Astrocyte (in vitro differentiated cells and primary cell): ENCODE measurements around the gene TOMM70.

Source experiments
- CTCF ChIP-seq: IDR thresholded peaks from 2 replicates; pipeline ENCODE4 v1.5.1; 2011; ENCODE audit warnings: low read depth, mild to moderate bottlenecking, inconsistent platforms, low read length, moderate library complexity; ENCODE audit not compliant: insufficient read depth
- EZH2 ChIP-seq: IDR thresholded peaks from 2 replicates; pipeline ENCODE4 v1.6.1; 2012; ENCODE audit warnings: mild to moderate bottlenecking, low read length, inconsistent platforms; ENCODE audit not compliant: insufficient read depth

- TF ChIP-seq CTCF: no peak
- TF ChIP-seq EZH2: no peak
Observed at GRCh38 chr3:100348727-100349126, 52.2 kb downstream of the TOMM70 start.
